OCI-LY3 (cell line): ENCODE results near the gene CADM2.

Experiments
- H2AFZ ChIP-seq: fragments of 200-600, 300-600 bp; shearing (Covaris generic); 2 replicates; pipeline ENCODE4 v1.6.0; 2014; ENCODE audit warnings: antibody characterized with exemption, low read depth, low read length
- H3K27ac ChIP-seq: fragments of 200-600, 300-600 bp; sonication (generic); 2 replicates; pipeline ENCODE4 v1.5.1; 2014; ENCODE audit warnings: mild to moderate bottlenecking, low read length, moderate library complexity, mixed read lengths
- H3K27me3 ChIP-seq: fragments of 200-600, 300-600 bp; sonication (generic); 2 replicates; pipeline ENCODE4 v1.6.1; 2014; ENCODE audit warnings: low read depth, low read length, mixed read lengths
- H3K36me3 ChIP-seq: fragments of 200-600, 300-600 bp; sonication (generic); replicated peaks from 2 replicates; pipeline ENCODE3; 2014; ENCODE audit warnings: low read depth, low read length, mixed read lengths
- H3K4me1 ChIP-seq: fragments of 300-600, 200-600 bp; sonication (generic); 2 replicates; pipeline ENCODE4 v1.6.1; 2014; ENCODE audit warnings: low read length, mixed read lengths
- H3K4me2 ChIP-seq: fragments of 200-600, 300-600 bp; sonication (generic); 2 replicates; pipeline ENCODE4 v1.6.1; 2014; ENCODE audit warnings: low read length, mixed read lengths
- H3K4me3 ChIP-seq: fragments of 300-600, 200-600 bp; sonication (generic); 2 replicates; pipeline ENCODE4 v1.5.1; 2014; ENCODE audit warnings: antibody characterized with exemption, mild to moderate bottlenecking, low read length, moderate library complexity
- H3K79me2 ChIP-seq: fragments of 300-600, 200-600 bp; shearing (Covaris generic); 2 replicates; pipeline ENCODE4 v1.6.1; 2014; ENCODE audit warnings: mild to moderate bottlenecking, low read length, mixed read lengths
- H3K9ac ChIP-seq: fragments of 300-600, 200-600 bp; shearing (Covaris generic); 2 replicates; pipeline ENCODE4 v1.6.0; 2014; ENCODE audit warnings: mild to moderate bottlenecking, low read length, moderate library complexity
- H3K9me3 ChIP-seq: fragments of 200-600, 300-600 bp; shearing (Covaris generic); 2 replicates; pipeline ENCODE4 v1.6.1; 2014; ENCODE audit warnings: low read length, mixed read lengths; ENCODE audit not compliant: insufficient read depth
- H4K20me1 ChIP-seq: fragments of 200-600, 300-600 bp; sonication (generic); 2 replicates; pipeline ENCODE4 v1.6.1; 2016; ENCODE audit warnings: low read length, mixed read lengths; ENCODE audit not compliant: insufficient read depth
- EZH2phosphoT487 ChIP-seq: fragments of 200-600 bp; shearing (Covaris generic); IDR thresholded peaks from 2 replicates; pipeline ENCODE4 v1.6.1; 2018; ENCODE audit warnings: antibody characterized with exemption, mixed run types, low read depth
- TF ChIP-seq, protein P1 (sequence below): fragments of 200-600, 300-600 bp; sonication (generic); IDR thresholded peaks from 2 replicates; pipeline ENCODE4 v1.5.1; 2014; ENCODE audit warnings: antibody characterized with exemption, low read length, low read depth

CADM2 gene

DNA sequence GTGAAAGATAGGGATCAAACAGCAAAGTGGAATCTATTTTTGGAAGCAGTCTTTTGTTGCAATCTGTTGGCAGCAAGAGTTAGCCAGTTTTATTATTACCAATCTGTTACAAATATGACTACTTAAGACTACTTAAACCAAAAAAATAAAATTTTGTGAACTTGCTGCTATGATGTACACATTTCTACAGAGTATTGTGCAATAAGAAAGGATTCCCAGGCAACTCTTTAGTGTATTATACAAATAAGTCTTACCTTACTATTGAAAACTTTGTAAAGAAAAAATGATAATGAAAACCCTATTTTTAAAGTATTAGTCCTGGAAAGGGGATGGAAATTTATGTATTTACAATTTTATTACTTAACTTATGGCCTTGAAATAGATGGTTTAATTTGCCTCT lies 44.7 kb downstream of the CADM2 start:
- Histone ChIP-seq H2AFZ (no peak overlapping the region), H3K9ac (no peak overlapping the region), H3K79me2 (no peaks in the 10 kb centered on the region), H3K4me3 (no peak overlapping the region), H3K9me3 (no peaks in the 10 kb centered on the region), H3K4me1 (no peaks in the 10 kb centered on the region), H4K20me1 (no peaks in the 10 kb centered on the region), H3K4me2 (no peak overlapping the region), H3K27ac (no peak overlapping the region), H3K27me3 (no peaks in the 10 kb centered on the region), H3K36me3 (no peaks in the 10 kb centered on the region)
- TF ChIP-seq EZH2phosphoT487: no peak
- TF ChIP-seq, protein P1, sequence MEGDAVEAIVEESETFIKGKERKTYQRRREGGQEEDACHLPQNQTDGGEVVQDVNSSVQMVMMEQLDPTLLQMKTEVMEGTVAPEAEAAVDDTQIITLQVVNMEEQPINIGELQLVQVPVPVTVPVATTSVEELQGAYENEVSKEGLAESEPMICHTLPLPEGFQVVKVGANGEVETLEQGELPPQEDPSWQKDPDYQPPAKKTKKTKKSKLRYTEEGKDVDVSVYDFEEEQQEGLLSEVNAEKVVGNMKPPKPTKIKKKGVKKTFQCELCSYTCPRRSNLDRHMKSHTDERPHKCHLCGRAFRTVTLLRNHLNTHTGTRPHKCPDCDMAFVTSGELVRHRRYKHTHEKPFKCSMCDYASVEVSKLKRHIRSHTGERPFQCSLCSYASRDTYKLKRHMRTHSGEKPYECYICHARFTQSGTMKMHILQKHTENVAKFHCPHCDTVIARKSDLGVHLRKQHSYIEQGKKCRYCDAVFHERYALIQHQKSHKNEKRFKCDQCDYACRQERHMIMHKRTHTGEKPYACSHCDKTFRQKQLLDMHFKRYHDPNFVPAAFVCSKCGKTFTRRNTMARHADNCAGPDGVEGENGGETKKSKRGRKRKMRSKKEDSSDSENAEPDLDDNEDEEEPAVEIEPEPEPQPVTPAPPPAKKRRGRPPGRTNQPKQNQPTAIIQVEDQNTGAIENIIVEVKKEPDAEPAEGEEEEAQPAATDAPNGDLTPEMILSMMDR: no peak

DNA sequence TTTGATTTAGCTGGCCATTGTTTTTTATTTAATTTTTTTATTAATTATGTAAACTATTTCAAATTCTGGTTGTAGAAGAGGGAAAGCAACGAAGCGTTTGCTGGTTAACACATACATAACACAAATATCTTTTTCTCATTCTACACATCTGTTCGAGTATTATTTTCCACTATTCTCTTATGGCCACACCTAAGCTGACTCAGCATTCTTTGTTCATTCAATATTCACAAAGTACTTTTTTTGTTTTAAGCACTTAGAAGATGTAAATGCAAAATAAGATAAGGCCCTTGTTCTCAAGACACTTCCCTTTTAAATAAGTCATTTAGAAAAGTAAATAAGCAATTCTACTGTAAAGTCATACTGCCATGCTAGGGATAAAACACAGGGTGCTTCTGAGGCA lies 45.4 kb downstream of the CADM2 start:
- Histone ChIP-seq H3K4me2 (no peak overlapping the region), H3K9ac (no peak overlapping the region), H4K20me1 (no peaks in the 10 kb centered on the region), H3K27me3 (no peaks in the 10 kb centered on the region), H3K79me2 (no peaks in the 10 kb centered on the region), H3K27ac (no peak overlapping the region), H3K4me3 (no peak overlapping the region), H3K36me3 (no peaks in the 10 kb centered on the region), H3K4me1 (no peaks in the 10 kb centered on the region), H3K9me3 (no peaks in the 10 kb centered on the region), H2AFZ (no peak overlapping the region)
- TF ChIP-seq, protein P1: no peak
- TF ChIP-seq EZH2phosphoT487: no peak

DNA sequence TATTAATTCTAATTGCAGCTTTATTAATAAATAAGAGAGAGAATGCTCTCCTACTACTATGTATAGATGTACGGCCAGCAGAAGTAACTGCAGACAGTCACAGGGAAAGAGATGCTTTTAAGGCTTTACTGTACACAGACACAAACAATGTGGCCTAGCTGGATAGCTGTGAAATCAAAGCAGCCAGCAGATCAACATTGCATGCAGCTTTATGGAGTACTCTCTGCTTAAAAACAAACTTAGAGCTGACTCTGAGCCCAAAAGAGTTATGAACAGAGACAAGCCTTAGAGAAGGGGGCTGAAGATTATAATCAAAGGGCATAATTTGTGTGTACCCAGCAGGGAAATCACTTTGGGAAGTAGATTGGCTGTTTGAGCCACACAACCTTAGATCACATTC lies 47.2 kb downstream of the CADM2 start:
- no peaks in the 10 kb centered on the region for H3K4me1 ChIP-seq
- no peaks in the 10 kb centered on the region for H3K36me3 ChIP-seq
- H2AFZ ChIP-seq: no peak overlapping the region
- no peak overlapping the region for H3K4me2 ChIP-seq
- H3K9me3 ChIP-seq: no peaks in the 10 kb centered on the region
- no peaks in the 10 kb centered on the region for H3K27me3 ChIP-seq
- no peaks in the 10 kb centered on the region for H4K20me1 ChIP-seq
- H3K9ac ChIP-seq: no peak overlapping the region
- H3K79me2 ChIP-seq: no peaks in the 10 kb centered on the region
- TF ChIP-seq, protein P1: no peak
- TF ChIP-seq EZH2phosphoT487: no peak
- H3K4me3 ChIP-seq: no peak overlapping the region
- no peak overlapping the region for H3K27ac ChIP-seq

DNA sequence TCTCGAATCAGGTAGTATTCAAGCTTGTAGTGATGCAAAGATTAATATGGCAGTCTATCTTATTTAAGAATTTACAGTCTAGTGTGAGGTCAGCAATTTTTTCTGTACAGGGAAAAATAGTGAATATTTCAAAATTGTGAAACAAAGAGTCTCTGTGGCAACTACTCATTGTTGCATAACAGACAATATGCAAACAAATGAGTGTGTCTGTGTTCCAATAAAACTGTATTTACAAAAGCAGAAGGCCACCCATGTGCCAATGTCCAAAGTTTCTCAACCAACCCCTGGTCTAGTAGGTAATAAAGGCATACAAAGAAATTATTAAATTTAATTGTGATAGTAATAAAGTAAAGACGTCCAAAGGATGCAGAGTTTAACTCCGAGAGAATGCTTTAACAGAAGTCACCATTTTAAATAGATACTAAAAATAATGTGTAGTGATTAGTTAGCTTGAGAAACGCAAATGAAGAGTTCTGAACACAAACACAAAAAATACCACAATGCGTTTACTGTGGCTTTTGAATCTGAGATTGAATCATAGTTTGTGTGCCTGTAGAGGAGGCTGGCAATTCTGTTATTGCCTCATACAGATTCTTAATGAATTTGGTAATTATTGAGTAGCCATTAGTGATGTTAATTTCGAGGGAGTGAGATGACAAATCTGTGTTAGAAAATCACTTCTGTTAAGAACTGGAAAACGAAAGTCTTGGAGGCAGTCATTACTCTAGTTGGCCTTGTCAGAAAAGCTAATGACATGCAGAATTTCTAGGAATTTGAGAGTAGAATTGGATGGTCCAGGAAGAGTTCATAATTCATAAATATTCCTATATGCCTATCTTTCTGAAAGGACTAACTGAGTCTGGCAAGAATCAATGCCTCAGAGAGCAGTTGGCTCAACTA lies 48.7 kb downstream of the CADM2 start:
- Histone ChIP-seq H3K9ac (no peak overlapping the region), H3K4me1 (no peaks in the 10 kb centered on the region), H3K79me2 (no peaks in the 10 kb centered on the region), H4K20me1 (no peaks in the 10 kb centered on the region), H3K27me3 (no peaks in the 10 kb centered on the region), H3K36me3 (no peaks in the 10 kb centered on the region), H3K4me2 (no peak overlapping the region), H3K9me3 (no peaks in the 10 kb centered on the region), H3K4me3 (no peak overlapping the region), H2AFZ (no peak overlapping the region), H3K27ac (no peak overlapping the region)
- no peak for TF ChIP-seq EZH2phosphoT487
- TF ChIP-seq, protein P1: no peak
